IMR-90 (cell line): Measurements from ENCODE around the gene ITLN1.

Experiments
- BHLHE40 ChIP-seq: fragments of 150-350 bp; IDR thresholded peaks from 2 replicates; pipeline ENCODE4 v1.6.1; 2016; ENCODE audit warnings: mild to moderate bottlenecking, low read depth, low read length
- FOS ChIP-seq: fragments of 150-350 bp; IDR thresholded peaks from 2 replicates; pipeline ENCODE4 v1.6.1; 2016; ENCODE audit warnings: low read depth, low read length
- MAZ ChIP-seq: IDR thresholded peaks from 2 replicates; pipeline ENCODE4 v1.6.1; 2012; ENCODE audit warnings: low read depth, mild to moderate bottlenecking, low read length, improper control_type of control experiment, moderate library complexity, borderline replicate concordance
- POLR2A ChIP-seq: IDR thresholded peaks from 2 replicates; pipeline ENCODE4 v1.6.1; 2012; ENCODE audit warnings: mild to moderate bottlenecking, low read depth, low read length
- TF ChIP-seq, protein P1 (sequence below): conservative IDR thresholded peaks from 2 replicates; pipeline ENCODE4 v1.5.1; 2012; ENCODE audit warnings: mild to moderate bottlenecking, low read depth, low read length, improper control_type of control experiment

GRCh38 chr1:160891474-160891873 is 6.5 kb upstream of the ITLN1 start:
- TF ChIP-seq, protein P1, sequence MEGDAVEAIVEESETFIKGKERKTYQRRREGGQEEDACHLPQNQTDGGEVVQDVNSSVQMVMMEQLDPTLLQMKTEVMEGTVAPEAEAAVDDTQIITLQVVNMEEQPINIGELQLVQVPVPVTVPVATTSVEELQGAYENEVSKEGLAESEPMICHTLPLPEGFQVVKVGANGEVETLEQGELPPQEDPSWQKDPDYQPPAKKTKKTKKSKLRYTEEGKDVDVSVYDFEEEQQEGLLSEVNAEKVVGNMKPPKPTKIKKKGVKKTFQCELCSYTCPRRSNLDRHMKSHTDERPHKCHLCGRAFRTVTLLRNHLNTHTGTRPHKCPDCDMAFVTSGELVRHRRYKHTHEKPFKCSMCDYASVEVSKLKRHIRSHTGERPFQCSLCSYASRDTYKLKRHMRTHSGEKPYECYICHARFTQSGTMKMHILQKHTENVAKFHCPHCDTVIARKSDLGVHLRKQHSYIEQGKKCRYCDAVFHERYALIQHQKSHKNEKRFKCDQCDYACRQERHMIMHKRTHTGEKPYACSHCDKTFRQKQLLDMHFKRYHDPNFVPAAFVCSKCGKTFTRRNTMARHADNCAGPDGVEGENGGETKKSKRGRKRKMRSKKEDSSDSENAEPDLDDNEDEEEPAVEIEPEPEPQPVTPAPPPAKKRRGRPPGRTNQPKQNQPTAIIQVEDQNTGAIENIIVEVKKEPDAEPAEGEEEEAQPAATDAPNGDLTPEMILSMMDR = no peak
- TF ChIP-seq MAZ (no peak), FOS (no peak), BHLHE40 (no peak), POLR2A (no peak)
